ENCODE data around the gene FAM13A.
"Not testable (repeated sequence)": the region's sequence is repeated elsewhere in the genome, so short reads cannot be mapped to it uniquely, and the experiment has no call there.

- TF ChIP-seq, protein P1, sequence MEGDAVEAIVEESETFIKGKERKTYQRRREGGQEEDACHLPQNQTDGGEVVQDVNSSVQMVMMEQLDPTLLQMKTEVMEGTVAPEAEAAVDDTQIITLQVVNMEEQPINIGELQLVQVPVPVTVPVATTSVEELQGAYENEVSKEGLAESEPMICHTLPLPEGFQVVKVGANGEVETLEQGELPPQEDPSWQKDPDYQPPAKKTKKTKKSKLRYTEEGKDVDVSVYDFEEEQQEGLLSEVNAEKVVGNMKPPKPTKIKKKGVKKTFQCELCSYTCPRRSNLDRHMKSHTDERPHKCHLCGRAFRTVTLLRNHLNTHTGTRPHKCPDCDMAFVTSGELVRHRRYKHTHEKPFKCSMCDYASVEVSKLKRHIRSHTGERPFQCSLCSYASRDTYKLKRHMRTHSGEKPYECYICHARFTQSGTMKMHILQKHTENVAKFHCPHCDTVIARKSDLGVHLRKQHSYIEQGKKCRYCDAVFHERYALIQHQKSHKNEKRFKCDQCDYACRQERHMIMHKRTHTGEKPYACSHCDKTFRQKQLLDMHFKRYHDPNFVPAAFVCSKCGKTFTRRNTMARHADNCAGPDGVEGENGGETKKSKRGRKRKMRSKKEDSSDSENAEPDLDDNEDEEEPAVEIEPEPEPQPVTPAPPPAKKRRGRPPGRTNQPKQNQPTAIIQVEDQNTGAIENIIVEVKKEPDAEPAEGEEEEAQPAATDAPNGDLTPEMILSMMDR (IDR thresholded peaks at IDR 0.05), result not testable (repeated sequence)
- TF ChIP-seq POLR2A (IDR thresholded peaks at IDR 0.05), result not testable (repeated sequence)
Measured at GRCh38 chr4:88887409-88887808, 169.6 kb downstream of the FAM13A start.
